NCI-H2196 treated with DMSO at 0.1 percent for 48 hours (cell line): ENCODE measurements around the gene CPEB4.

Experiments
- DNase-seq: peaks from one replicate; lab custom pipeline; 2025; ENCODE audit not compliant: unreplicated experiment; lab: John Stamatoyannopoulos, UW

Gene CPEB4

GRCh38 chr5:173884402-173885053 lies 3.6 kb upstream of the CPEB4 start:
- no peak for DNase-seq

- DNase-seq = no peak
Measured at GRCh38 chr5:173885054-173885443, 3.1 kb upstream of the CPEB4 start.

GRCh38 chr5:173885475-173886010 lies 2.6 kb upstream of the CPEB4 start:
- DNase-seq = no peak

- DNase-seq = no peak
Measured at GRCh38 chr5:173886150-173886549, 2.0 kb upstream of the CPEB4 start.

- no peak for DNase-seq
Measured at GRCh38 chr5:173888473-173889131, 453 bp downstream of the CPEB4 start.

GRCh38 chr5:173890195-173890991 lies 2.2 kb downstream of the CPEB4 start:
- DNase-seq = no peak

GRCh38 chr5:173891308-173892116 lies 3.4 kb downstream of the CPEB4 start:
- DNase-seq = no peak

- DNase-seq = no peak
Measured at GRCh38 chr5:173893192-173893561, 5.0 kb downstream of the CPEB4 start.

- no peak for DNase-seq
Measured at GRCh38 chr5:173895401-173896165, 7.4 kb downstream of the CPEB4 start.

- DNase-seq = no peak
Measured at GRCh38 chr5:173896631-173897030, 8.5 kb downstream of the CPEB4 start.

- no peak for DNase-seq
Measured at GRCh38 chr5:173901705-173902104, 13.6 kb downstream of the CPEB4 start.

GRCh38 chr5:173902334-173902733 lies 14.2 kb downstream of the CPEB4 start:
- no peak for DNase-seq

GRCh38 chr5:173902743-173903142 lies 14.6 kb downstream of the CPEB4 start:
- DNase-seq = no peak

GRCh38 chr5:173903396-173904140 lies 15.4 kb downstream of the CPEB4 start:
- no peak for DNase-seq

GRCh38 chr5:173904151-173904550 lies 16.0 kb downstream of the CPEB4 start:
- no peak for DNase-seq

- DNase-seq = no peak
Measured at GRCh38 chr5:173907284-173907683, 19.1 kb downstream of the CPEB4 start.

GRCh38 chr5:173907686-173908371 lies 19.7 kb downstream of the CPEB4 start:
- no peak for DNase-seq

GRCh38 chr5:173909199-173909598 lies 21.1 kb downstream of the CPEB4 start:
- no peak for DNase-seq

- DNase-seq = no peak
Measured at GRCh38 chr5:173910215-173910614, 22.1 kb downstream of the CPEB4 start.
